HG03432 (cell line): ENCODE results near the gene MPG.
"Not testable (repeated sequence)": the region's sequence is repeated elsewhere in the genome, so short reads cannot be mapped to it uniquely, and the experiment has no call there.

Source experiments
- ATAC-seq: cut with Tn5 transposase; IDR thresholded peaks from one replicate; pipeline ENCODE4 v1.9.1; 2021; ENCODE audit warnings: mild to moderate bottlenecking, moderate library complexity; ENCODE audit not compliant: unreplicated experiment

MPG gene

GRCh38 chr16:106623-107324, 28.7 kb downstream of the MPG start:
- no peak for ATAC-seq

DNA sequence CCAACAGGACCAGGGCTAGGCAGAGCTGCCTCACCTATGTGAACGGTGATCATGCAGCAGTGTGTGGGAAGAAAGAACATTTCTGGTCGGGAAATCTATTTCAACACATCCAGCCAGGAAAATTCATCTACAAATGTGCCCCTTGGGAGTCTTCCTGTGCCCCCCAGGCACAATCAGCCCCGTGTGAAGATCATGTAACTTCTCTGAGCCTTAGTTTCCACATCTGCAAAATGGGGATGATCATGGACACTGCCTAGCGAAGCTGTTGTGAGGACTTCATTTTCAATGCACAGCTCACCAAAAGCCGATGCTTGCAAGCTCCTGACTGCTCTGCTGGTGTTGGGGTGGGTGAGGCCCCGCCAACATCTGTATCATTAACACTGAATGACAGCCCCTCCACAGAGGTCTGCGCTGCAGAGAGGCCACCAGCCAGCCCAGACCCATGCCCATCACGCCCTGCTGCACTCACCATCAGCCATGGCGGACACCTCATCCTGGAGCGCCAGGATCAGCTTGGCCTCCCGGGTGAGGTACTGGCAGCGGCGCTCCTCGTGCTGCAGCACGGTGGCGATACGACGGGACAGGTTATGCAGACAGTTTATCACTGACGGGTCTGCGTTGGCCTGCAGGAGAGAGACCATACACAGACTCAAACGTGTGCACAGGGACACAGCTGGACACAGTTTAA, 34.3 kb downstream of the MPG start:
- no peak for ATAC-seq

DNA sequence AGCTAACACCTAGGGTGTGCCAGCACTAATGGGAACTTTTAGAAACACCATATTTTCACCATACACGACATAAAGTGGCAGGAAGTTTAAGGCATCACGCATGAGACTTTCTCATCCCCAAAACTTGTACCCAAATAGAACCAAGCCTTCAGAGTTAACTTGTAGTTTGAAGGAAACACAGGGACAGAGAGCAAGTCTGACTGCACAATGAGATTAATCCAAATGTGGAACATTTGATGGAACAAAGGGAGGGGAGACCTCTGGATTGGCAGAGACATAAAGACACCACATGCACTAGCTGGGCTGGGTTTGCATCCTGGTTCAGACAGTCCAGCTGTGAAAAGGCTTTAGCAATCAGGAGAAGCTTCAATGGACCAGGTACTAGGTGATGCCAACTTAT, 36.3 kb downstream of the MPG start:
- ATAC-seq, result no peak

DNA sequence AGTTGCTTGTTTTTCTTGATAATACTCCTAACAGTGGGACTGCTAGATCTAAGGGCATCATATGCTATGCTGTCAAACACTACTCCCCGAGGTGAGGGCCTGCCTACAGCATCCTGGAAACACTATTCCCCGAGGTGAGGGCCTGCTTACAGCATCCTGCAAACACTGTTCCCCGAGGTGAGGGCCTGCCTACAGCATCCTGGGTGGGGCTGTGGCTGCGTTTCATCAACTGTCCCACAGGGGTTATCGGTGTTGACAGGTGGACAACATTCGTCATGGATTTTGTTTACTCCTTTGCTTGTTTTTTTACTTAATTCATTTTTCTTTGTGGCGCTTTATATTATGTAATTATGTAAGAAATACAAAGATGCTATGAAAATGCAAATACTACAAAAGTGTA, 38.0 kb downstream of the MPG start:
- no peak for ATAC-seq

DNA sequence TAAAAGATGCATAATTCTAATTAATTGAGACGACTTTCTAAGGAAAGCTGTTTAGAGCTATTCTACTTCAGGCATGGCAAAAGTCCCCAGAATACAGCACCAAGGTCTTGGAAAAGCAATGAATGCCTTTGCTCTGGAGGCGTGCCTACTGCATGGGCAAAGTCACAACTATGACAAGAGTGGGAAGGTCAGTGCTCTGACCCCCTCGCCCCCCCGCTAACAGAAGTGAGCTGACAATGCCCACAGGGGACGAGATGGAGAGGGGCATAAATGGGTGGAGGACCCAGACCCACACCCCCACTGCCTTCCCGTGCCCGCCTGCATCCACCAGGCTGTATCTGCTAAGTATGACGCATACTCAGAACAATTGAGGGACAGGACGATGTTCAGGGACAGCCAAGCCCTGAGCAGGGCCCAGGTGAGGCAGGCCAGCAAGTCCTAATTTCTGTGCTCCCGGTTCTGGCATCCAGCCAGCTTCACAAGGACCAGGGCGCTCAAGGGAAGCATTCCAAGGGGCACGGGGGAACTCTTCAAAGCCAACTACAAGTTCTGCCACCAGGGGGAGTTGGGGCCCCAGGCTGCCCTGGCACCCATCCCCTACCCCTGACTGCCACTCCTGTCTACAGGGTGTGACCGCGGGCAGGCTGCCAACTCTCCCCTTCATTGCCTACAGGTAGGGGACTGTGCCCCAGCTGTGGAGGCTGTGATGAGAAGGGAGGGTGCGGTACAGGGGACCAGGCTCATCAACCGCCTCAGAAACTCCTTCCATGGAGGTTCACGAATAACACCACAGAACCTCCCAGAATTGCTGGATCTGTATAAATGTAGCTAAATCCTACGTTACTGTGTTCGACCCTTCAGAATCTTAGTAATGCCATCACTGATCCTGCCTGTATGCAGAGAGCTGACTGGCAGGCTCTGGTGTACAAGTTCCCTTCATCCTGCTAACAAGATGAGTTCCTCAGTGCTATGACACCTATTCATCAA, 39.6 kb downstream of the MPG start:
- no peak for ATAC-seq

GRCh38 chr16:118857-119256, 40.8 kb downstream of the MPG start:
- ATAC-seq, result no peak

DNA sequence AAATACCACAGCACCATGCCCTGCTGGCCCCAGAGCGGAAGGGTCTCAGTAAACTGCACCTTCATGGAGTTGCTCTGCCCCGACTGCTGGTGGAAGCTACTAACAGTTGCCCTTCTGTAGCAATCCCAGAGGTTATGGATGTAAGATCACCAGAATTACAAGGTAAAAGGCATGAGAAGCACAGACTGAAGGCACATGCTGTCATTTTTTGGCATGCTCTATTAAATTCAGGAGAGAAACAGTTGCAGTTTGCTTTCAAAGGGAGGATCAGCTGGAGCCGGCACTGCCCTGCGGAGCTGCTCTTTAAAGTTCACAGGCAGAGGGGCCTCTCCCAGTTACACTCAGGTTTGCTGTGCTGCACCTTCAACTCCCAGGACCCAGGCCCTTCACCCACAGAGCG, 41.3 kb downstream of the MPG start:
- ATAC-seq, result no peak

DNA sequence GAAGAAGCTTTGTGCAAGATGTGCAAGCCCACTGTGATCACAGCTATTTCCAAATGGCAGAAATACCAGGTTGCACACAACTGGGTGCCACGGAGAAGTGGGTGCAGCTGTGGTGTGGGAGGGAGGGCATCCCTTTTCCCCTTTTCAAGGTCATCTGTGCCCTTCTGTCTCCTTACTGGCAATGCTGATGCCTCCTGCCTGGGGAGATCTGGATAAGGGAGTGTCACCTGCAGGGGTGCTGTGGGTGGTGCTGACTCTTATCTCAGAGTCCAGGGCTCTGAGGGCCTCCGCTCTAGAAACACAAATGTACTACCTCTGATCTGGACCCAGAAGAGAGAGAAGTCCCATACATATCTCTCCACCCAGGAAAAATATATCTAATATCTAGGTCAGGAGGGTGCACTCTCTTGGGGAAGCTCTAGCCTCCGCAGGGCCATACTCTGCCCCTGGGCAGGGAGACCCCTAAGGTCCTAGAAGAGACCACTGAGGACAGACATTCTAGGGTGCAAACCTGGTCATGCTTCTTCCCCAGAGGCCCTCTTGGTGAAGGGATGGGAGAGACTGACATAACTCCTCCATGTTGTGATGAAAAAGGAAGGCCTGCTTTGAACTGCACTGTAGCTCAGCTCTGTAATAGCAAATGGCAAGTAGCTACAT, 41.9 kb downstream of the MPG start:
- ATAC-seq, result no peak

GRCh38 chr16:120756-121155, 42.7 kb downstream of the MPG start:
- no peak for ATAC-seq

DNA sequence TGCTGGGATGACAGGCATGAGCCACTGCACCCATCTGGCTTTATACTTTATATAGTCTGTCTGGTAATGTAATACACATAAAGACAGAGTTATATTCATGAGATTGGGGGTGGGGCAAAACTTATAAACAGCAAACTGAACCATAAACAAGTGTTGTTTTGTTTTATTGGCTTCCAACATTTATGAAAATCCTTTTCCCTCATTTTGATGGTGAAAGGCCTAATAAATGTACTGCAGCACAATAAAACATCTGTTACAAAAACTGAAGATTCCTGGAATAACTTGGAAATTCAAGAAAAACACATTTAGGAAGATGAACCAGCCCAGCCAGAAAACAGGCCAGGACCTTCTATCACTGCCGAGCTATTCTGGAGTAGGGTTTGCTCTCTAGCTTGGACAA, 44.3 kb downstream of the MPG start:
- ATAC-seq, result no peak

- not testable (repeated sequence) for ATAC-seq
These were observed 45.7 kb downstream of the MPG start for GRCh38 chr16:123558-124350.

- no peak for ATAC-seq
These were observed 47.0 kb downstream of the MPG start for GRCh38 chr16:125011-125410.

DNA sequence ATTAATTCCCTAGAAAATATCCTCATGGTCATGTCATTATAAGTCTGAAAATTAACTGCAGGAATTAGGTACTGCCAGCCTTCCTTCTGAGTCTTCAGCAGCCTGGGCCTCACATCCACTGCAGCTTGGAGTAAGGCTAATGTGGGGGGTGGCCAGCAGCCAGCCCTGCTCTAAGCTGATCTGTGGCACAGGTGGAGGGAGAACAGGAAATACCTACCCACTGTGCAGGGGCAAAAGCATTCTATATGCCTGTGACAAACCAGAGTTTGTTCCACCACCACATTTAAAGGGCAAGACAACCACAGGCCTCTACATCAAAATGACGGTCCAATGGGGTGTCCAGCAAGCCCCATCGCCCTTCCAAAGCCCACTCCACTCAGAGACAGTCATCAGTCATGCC, 51.0 kb downstream of the MPG start:
- ATAC-seq, result no peak

DNA sequence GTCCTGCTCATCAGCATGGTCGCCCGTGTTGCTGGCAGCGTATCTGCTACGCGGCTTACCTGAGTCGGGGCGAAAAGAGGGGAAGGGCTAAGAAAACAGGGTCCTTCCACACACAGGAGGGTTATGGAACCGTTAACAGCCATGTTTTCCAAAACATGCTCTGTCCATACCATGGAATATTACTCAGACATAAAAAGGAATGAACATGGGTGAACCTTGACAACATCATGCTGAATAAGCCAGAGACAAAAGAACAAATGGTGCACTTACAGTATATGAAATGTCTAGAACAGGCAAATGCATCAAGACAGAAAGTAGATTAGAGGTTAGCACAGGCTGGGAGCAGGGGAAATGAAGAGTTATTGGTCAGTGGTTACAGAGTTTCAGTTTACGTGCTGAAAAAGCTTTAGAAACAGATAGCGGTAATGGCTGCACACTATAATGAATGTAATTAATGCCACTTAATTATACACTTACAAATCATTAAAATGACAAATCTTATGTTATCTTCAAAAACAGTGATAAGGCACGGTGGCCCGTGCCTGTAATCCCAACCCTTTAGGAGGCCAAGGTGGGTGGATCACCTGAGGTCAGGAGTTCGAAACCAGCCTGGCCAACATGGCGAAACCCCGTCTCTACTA, 52.6 kb downstream of the MPG start:
- no peak for ATAC-seq

DNA sequence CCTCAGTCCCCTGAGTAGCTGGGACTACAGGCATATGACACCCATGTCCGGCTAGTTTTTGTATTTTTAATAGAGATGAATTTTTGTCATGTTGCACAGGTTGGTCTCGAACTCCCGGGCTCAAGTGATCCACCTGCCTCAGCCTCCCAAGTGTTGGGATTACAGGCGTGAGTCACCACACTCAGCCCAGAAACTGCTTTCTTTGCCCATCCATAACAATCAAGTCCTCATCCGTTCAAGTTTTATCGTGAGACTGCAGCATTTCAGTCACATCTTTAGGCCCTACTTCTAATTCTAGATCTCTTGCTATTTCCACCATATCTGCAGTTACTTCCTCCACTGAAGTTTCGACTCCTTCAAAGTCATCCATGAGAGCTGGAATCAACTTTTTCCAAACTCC, 54.1 kb downstream of the MPG start:
- ATAC-seq, result no peak

GRCh38 chr16:133716-134115, 55.7 kb downstream of the MPG start:
- ATAC-seq, result no peak
